GM12891 (cell line): ENCODE measurements around the gene STAB2.
A peak's percentile ranks its signal among the peaks of the same experiment; 100 is the strongest.

ENCODE experiments used
- DNase-seq: peaks from one replicate; pipeline ENCODE4 v3.0.0; 2011; ENCODE audit warnings: low spot score; ENCODE audit not compliant: insufficient read length
- FAIRE-seq: peaks from 2 replicates; lab custom pipeline; 2011; peaks lifted over from hg19 to GRCh38; lab: Jason Lieb, UNC
- PAX5 ChIP-seq: IDR thresholded peaks from 2 replicates; pipeline ENCODE4 v1.6.1; 2011; ENCODE audit warnings: low read length, moderate library complexity, mild to moderate bottlenecking; ENCODE audit not compliant: insufficient read depth, severe bottlenecking
- POLR2A ChIP-seq: IDR thresholded peaks from 2 replicates; pipeline ENCODE4 v1.6.1; 2011; ENCODE audit warnings: low read depth, low read length, control low read depth
- POLR2AphosphoS5 ChIP-seq: IDR thresholded peaks from 2 replicates; pipeline ENCODE4 v1.6.1; 2011; ENCODE audit warnings: low read depth, low read length, control low read depth
- POU2F2 ChIP-seq: IDR thresholded peaks from 2 replicates; pipeline ENCODE4 v1.6.1; 2011; ENCODE audit warnings: low read depth, mild to moderate bottlenecking, control low read depth, low read length, moderate library complexity
- SPI1 ChIP-seq: IDR thresholded peaks from 2 replicates; pipeline ENCODE4 v1.6.1; 2011; ENCODE audit warnings: low read depth, low read length, control low read depth
- TAF1 ChIP-seq: IDR thresholded peaks from 2 replicates; pipeline ENCODE4 v1.6.1; 2011; ENCODE audit warnings: low read depth, low read length, control low read depth

STAB2 gene

GRCh38 chr12:103707446-103707845 is 120.4 kb downstream of the STAB2 start:
- DNase-seq (no peak), FAIRE-seq (no peak)
- no peak for TF ChIP-seq POU2F2

GRCh38 chr12:103710544-103710943 is 123.5 kb downstream of the STAB2 start:
- no peak for FAIRE-seq
- no peak for DNase-seq
- TF ChIP-seq SPI1 (no peak), POLR2AphosphoS5 (no peak), POLR2A (no peak), TAF1 (no peak), POU2F2 (no peak), PAX5 (no peak)

DNA sequence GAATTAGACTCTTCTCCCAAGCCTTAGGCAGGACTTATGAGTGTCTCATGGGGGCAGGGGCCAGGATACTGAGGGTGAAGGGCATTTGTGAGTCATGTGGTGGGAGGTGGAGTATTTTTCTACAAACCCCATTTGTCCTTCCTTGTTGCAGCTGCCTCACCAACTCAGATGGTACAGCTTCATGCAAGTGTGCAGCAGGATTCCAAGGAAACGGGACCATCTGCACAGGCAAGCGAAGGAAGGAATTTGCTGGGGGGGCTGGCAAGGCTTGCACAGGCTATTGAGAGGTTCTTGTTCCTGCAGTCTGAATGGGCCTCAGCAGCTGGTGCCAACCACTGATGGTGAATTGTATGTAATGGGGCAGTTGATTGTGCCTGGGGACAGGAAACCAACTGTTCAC is 125.1 kb downstream of the STAB2 start:
- FAIRE-seq: no peak
- DNase-seq: no peak
- no peak for TF ChIP-seq POLR2A
- no peak for TF ChIP-seq TAF1
- no peak for TF ChIP-seq POU2F2
- no peak for TF ChIP-seq POLR2AphosphoS5
- no peak for TF ChIP-seq PAX5
- TF ChIP-seq SPI1: no peak

DNA sequence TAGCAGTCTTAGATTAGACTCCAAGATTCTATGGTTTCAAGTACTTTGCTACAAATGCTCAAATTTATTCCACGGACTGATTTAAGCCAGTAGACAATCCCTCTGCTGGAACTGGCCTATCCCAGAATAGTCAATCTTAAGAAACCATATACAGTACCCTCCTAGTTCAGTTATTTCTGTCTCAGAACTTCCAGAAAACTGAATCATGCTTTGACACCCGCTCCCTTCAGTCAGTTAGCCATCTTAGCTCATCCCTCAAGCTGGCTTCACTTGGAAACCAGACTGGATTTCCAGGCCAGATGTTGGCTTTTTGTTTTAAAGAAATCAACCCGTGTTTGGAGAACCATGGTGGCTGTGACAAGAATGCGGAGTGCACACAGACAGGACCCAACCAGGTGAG is 128.4 kb downstream of the STAB2 start:
- FAIRE-seq (no peak), DNase-seq (no peak)
- TF ChIP-seq SPI1 (no peak), POU2F2 (no peak), TAF1 (no peak), POLR2AphosphoS5 (no peak), PAX5 (no peak), POLR2A (no peak)

DNA sequence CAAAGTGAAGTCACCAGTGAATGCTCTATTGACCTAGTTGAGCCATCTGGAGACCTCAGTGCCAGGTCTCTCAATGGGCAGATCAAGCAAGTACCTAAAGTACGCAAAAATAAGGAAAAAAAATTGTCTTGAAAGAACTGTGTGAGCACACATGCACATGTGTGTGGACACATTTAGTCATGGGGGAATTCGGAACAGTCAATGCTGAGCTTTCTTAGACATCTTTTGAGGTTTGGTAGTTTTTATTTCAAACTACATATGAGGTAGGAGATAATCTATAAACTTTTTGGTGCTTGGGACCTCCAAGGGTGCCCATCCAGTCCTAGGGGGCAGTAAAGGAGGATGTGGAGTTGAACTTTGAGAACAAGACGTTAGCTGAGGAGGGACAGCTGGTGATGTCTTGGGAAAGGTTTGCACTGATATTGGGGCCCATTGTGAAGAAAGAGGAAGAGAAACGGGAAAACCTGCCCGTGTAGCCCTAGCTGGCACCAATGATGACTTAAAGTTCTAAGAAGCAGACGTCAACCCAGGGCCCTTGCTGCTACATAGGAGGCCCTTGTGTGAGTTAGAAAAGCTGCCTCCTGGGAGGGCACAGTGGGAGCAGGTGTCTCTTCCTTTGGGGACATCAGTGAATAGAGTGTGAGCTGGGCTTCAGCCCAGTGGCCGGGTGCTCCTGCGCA is 129.6 kb downstream of the STAB2 start:
- DNase-seq (no peak), FAIRE-seq (no peak)
- peak; percentile 69 for TF ChIP-seq SPI1
- TF ChIP-seq TAF1: no peak

- DNase-seq (no peak), FAIRE-seq (no peak)
- TF ChIP-seq POLR2AphosphoS5 (no peak), SPI1 (no peak), PAX5 (no peak), POU2F2 (no peak), POLR2A (no peak), TAF1 (no peak)
These were observed 138.3 kb downstream of the STAB2 start for GRCh38 chr12:103725398-103725797.

GRCh38 chr12:103727638-103728037 is 140.6 kb downstream of the STAB2 start:
- no peak for DNase-seq
- TF ChIP-seq PAX5 (no peak), POLR2AphosphoS5 (no peak)
- FAIRE-seq: no peak

DNA sequence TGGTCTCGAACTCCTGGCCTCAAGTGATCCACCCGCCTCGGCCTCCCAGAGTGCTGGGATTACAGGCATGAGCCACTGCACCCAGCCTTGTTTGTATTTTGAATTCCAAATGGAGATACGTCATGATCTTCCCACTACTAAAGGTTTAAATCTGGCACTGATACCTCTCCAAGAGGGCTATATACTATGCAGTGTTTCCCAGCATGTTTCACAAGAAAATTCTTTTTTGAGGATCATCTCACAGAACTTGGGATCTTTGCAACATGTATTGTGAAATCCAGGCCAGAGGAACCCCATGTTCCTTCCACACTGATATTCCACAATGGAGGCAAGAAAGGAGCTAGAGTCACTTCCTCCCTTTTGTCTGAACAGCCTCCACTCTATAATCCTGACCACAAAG is 141.2 kb downstream of the STAB2 start:
- DNase-seq (no peak), FAIRE-seq (no peak)
- TF ChIP-seq POLR2A (no peak), TAF1 (no peak), POLR2AphosphoS5 (no peak)

DNA sequence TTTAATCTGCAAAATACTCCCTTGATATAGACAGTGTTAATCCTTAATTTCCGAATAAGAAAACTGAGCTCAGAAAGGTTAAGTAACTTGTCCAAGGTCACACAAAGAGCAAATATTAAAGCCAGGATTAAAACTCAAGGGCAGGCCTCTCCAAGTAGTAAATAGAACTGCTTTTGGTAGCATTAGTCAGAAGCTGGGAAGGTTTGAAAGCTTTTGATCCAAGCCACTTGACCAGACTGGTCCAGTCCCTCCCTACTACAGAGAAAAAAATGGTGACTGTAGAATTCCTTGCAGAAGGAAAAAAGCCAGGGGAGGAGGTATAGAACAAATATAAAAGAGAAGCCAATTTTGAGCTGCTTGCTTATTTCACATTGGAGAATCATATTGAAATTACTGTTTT is 142.4 kb downstream of the STAB2 start:
- FAIRE-seq (no peak), DNase-seq (no peak)
- no peak for TF ChIP-seq POLR2AphosphoS5
- TF ChIP-seq PAX5: no peak
- TF ChIP-seq SPI1: no peak
- no peak for TF ChIP-seq TAF1
- TF ChIP-seq POLR2A: no peak
- no peak for TF ChIP-seq POU2F2

GRCh38 chr12:103731539-103731938 is 144.5 kb downstream of the STAB2 start:
- TF ChIP-seq TAF1: no peak
- TF ChIP-seq SPI1: no peak; the same call in 1 of the 2 replicates
- no peak for TF ChIP-seq POU2F2
- no peak for TF ChIP-seq POLR2AphosphoS5
- no peak for TF ChIP-seq PAX5
- TF ChIP-seq POLR2A: no peak

More at GRCh38 chr12:103731539-103731938, 144.5 kb downstream of the STAB2 start:
- no peak for DNase-seq
- FAIRE-seq: no peak
